ENCODE results near the gene ZG16. TPM values are rescaled to one million over a fixed set of nuclear protein-coding genes. Genes with fewer than 3 reads are reported as not detected.
"Not testable (repeated sequence)": the region's sequence is repeated elsewhere in the genome, so short reads cannot be mapped to it uniquely, and the experiment has no call there.

Gene ZG16
- total RNA-seq, 3 donors from 2014 or later = 196 to 671 (median 551) TPM

DNA sequence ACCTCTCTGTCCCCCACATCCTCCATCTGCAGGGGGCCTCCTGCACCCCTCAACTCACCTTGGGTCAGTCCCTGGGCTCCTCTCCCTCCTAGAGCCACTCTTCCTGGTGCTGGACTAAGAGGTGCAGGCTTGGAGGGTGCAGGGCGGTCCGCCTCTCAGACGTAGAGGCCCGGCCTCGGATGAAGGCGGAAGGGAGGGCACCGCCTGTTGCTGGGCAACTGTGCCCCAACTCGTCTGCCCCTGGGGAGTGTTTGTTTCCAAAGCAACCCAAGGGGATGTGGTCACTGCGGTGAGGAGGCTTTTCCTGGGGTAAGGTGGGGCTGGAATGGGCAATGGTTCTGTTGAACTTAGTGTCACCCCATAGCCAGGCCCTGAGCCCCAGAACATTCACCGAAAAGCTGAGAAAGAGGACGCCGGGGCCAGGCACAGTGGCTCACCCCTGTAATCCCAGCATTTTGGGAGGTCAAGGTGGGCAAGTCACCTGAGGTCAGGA is 32.2 kb upstream of the ZG16 start, which contains the start of gene C16orf54:
Gene C16orf54 (minus strand): TSS at position 138 of the 493 bp plus-strand sequence. CDS start 1,039 bp downstream, outside the sequence.
- intact Hi-C loops (cut with DNase I, micrococcal nuclease) = no loop called here
- DNase-seq (peak; percentile 74 to 94 (median 77)), ATAC-seq (peak; percentile 82)
- peaks cover 37% of the 10 kb centered on the region for H3K4me1 ChIP-seq (ENCODE audit: low read depth)
- no peak within 1 kb of the TSS for H3K4me3 ChIP-seq
- no peaks in the 10 kb centered on the region for H3K36me3 ChIP-seq (ENCODE audit: low read depth)
- H3K9me3 ChIP-seq = no peaks in the 10 kb centered on the region
- TF ChIP-seq, protein P1, sequence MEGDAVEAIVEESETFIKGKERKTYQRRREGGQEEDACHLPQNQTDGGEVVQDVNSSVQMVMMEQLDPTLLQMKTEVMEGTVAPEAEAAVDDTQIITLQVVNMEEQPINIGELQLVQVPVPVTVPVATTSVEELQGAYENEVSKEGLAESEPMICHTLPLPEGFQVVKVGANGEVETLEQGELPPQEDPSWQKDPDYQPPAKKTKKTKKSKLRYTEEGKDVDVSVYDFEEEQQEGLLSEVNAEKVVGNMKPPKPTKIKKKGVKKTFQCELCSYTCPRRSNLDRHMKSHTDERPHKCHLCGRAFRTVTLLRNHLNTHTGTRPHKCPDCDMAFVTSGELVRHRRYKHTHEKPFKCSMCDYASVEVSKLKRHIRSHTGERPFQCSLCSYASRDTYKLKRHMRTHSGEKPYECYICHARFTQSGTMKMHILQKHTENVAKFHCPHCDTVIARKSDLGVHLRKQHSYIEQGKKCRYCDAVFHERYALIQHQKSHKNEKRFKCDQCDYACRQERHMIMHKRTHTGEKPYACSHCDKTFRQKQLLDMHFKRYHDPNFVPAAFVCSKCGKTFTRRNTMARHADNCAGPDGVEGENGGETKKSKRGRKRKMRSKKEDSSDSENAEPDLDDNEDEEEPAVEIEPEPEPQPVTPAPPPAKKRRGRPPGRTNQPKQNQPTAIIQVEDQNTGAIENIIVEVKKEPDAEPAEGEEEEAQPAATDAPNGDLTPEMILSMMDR (IDR thresholded peaks at IDR 0.05) = no peak

DNA sequence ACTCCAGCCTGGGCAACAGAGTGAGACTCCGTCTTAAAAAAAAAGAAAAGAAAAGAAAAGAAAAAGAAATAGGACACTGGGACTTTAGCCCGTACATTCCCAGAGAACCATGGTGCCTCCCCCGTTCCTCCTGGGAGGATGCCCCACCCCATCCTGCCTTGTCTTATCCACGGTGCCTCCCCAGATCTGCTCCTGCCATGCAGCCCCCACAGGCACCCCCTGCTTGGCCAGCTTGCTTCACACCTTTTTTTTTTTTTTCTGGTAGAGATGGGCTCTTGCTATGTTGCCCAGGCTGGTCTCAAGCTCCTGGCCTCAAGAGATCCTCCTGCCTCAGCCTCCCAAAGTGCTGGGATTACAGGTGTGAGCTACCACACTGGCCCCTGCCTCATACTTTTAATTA is 31.5 kb upstream of the ZG16 start:
- H3K36me3 ChIP-seq (ENCODE audit: low read depth); ATAC-seq; H3K4me3 ChIP-seq; H3K9me3 ChIP-seq; intact Hi-C loops (cut with DNase I, micrococcal nuclease): not testable (repeated sequence)
- DNase-seq = peak in 1 of 3 donors; percentile 30
- peaks cover 31% of the 10 kb centered on the region for H3K4me1 ChIP-seq (ENCODE audit: low read depth)

DNA sequence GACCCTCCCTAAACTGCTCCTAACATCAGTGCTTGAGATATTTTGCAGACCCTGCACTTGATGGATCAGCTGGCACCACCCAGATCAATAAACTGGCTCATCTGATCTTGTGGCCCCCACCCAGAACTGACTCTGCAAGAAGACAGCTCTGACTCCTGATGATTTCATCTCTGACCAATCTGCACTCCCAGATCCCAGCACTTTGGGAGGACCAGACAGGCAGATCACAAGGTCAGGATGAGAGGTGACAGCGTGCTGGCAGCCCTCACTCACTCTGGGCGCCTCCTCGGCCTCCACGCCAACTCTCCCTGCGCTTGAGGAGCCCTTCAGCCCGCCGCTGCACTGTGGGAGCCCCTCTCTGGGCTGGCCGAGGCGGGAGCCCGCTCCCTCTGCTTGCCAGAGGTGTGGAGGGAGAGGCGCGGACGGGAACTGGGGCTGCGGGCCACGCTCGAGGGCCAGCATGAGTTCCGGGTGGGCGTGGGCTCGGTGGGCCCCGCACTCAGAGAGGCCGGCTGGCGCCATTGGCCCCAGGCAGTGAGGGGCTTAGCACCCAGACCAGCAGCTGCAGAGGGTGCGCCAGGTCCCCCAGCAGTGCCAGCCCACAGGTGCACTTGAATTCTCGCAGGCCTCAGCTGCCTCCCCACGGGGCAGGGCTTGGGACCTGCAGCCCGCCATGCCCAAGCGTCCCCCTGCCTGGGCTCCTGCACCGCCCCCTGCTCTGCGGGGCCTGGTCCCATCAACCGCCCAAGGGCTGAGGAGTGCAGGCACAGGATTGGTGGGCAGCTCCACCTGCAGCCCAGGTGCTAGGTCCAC is 29.9 kb upstream of the ZG16 start:
- peak; percentile 28 for ATAC-seq

DNA sequence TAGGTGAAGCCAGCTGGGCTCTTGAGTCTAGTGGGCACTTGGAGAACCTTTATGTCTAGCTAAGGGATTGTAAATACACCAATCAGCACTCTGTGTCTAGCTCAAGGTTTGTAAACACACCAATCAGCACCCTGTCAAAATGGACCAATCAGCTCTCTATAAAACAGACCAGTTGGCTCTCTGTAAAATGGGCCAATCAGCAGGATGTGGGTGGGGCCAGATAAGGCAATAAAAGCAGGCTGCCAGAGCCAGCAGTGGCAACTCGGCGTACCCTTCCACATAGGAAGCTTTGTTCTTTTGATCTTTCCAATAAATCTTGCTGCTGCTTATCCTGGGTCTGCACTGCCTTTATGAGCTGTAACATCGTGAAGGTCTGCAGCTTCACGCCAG is 29.3 kb upstream of the ZG16 start:
- intact Hi-C loops (cut with DNase I, micrococcal nuclease); ATAC-seq; H3K9me3 ChIP-seq; H3K4me3 ChIP-seq; DNase-seq; H3K36me3 ChIP-seq (ENCODE audit: low read depth): not testable (repeated sequence)
- H3K4me1 ChIP-seq (ENCODE audit: low read depth) = peaks cover 21% of the 10 kb centered on the region

More for the DNA sequence above, 29.9 kb upstream of the ZG16 start:
- Histone ChIP-seq H3K4me3 (no peak overlapping the region), H3K9me3 (no peaks in the 10 kb centered on the region), H3K4me1 (ENCODE audit: low read depth) (peaks cover 25% of the 10 kb centered on the region), H3K36me3 (ENCODE audit: low read depth) (no peaks in the 10 kb centered on the region)
- TF ChIP-seq, protein P1 (IDR thresholded peaks at IDR 0.05) = no peak
- peak in 2 of 3 donors; percentile 49 to 60 for DNase-seq
- intact Hi-C loops (cut with DNase I, micrococcal nuclease) = no loop called here

DNA sequence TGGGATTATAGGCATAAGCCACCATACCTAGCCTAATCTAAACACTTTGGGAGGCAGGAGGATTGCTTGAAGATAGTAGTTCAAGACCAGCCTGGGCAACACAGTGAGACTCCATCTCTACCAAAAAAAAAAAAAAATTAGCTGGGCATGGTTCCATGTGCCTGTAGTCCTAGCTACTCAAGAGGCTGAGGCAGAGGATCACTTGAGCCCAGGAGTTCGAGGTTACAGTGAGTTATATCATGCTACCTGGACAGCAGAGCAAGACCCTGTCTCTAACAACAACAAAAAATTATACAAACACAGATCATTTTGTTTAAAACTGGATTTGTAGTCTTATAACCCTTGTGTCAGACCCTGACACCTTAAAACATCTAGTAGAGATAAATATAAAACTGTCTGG is 24.5 kb upstream of the ZG16 start:
- intact Hi-C loops (cut with DNase I, micrococcal nuclease) = no loop called here
- no peak overlapping the region for H3K4me3 ChIP-seq
- TF ChIP-seq, protein P1 (IDR thresholded peaks at IDR 0.05) = no peak
- no peaks in the 10 kb centered on the region for H3K9me3 ChIP-seq
- H3K36me3 ChIP-seq (ENCODE audit: low read depth) = no peaks in the 10 kb centered on the region
- ATAC-seq (no peak), DNase-seq (no peak)
- H3K4me1 ChIP-seq (ENCODE audit: low read depth) = peaks cover 4% of the 10 kb centered on the region

DNA sequence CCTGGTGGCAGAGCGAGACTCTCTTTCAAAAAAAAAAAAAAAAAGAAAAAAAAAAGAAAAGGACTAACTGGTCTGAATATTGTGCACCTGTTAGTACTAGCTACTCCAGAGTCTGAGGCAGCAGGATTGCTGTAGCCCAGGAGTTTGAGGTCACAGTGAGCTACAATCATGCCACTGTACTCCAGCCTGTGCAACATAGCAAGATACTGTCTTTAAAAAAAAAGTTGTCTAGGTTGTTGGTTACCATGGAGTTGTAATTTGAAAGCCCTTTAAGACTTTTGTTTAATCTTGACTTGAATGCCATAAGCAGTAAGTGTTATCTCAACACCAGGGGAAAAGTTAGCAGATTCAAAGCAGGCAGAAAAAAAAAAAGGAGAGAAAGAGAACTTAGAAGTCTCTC is 21.4 kb upstream of the ZG16 start:
- intact Hi-C loops (cut with DNase I, micrococcal nuclease) = no loop called here
- Histone ChIP-seq H3K9me3 (no peaks in the 10 kb centered on the region), H3K36me3 (ENCODE audit: low read depth) (no peaks in the 10 kb centered on the region), H3K4me3 (no peak overlapping the region), H3K4me1 (ENCODE audit: low read depth) (peaks cover 8% of the 10 kb centered on the region)
- peak; percentile 49 for ATAC-seq
- TF ChIP-seq, protein P1 (IDR thresholded peaks at IDR 0.05) = no peak
- DNase-seq = no peak

DNA sequence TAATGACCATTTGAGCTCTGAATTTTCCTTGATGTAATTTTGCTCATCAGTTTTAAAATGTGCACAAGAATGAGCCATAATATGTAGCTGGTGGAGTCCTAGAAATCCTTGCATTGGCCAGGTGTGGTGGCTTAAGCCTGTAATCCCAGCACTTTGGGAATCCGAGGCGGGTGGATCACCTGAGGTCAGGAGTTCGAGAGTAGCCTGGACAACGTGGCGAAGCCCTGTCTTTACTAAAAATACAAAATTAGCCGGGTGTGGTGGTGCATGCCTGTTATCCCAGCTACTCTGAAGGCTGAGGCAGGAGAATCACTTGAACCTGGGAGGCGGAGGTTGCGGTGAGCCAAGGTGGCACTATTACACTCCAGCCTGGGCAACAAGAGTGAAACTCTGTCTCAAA is 21.0 kb upstream of the ZG16 start:
- H3K4me1 ChIP-seq (ENCODE audit: low read depth); H3K4me3 ChIP-seq; intact Hi-C loops (cut with DNase I, micrococcal nuclease); ATAC-seq; DNase-seq; H3K36me3 ChIP-seq (ENCODE audit: low read depth); H3K9me3 ChIP-seq: not testable (repeated sequence)
